Measurements from ENCODE around the gene TRIP12. TPM values are rescaled to one million over a fixed set of nuclear protein-coding genes. Genes with fewer than 3 reads are reported as not detected.
"Not testable (repeated sequence)": the region's sequence is repeated elsewhere in the genome, so short reads cannot be mapped to it uniquely, and the experiment has no call there.

The TRIP12 gene
- total RNA-seq, 2 donors from 2014 or later = 77.6 to 170 TPM

DNA sequence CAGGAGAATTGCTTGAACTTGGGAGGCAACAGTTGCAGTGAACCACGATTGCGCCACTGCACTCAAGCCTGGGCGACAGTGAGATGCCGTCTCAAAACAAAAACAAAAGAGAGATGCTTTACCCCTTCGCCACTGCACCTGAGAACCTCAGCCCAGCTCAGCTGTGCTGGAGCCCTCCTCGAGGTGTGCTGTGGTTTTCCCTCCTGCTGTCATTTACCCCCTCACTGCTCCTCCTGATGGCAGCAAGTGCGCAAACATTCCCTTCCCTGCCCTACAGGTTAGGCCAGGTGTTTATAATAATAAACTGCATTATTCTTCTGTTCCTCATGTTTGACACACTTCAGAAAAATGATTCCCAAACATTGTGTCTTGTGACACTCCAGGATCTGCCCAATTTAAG, 8.8 kb upstream of the TRIP12 start:
- no peak overlapping the region for H3K4me3 ChIP-seq
- no peak overlapping the region for H3K27ac ChIP-seq
- ATAC-seq (no peak), DNase-seq (no peak)
- intact Hi-C loops (cut with DNase I) = no loop called here
- H3K36me3 ChIP-seq (replicated peaks in 1 of 2; ENCODE audit: insufficient read depth in 1 of 2, low read depth in 2 of 2) = no peaks in the 10 kb centered on the region
- 87 to 90% methylated on average over 7 of the region's 7 CpGs for WGBS, 2 donors
- H3K4me1 ChIP-seq = no peaks in the 10 kb centered on the region
- TF ChIP-seq, protein P1, sequence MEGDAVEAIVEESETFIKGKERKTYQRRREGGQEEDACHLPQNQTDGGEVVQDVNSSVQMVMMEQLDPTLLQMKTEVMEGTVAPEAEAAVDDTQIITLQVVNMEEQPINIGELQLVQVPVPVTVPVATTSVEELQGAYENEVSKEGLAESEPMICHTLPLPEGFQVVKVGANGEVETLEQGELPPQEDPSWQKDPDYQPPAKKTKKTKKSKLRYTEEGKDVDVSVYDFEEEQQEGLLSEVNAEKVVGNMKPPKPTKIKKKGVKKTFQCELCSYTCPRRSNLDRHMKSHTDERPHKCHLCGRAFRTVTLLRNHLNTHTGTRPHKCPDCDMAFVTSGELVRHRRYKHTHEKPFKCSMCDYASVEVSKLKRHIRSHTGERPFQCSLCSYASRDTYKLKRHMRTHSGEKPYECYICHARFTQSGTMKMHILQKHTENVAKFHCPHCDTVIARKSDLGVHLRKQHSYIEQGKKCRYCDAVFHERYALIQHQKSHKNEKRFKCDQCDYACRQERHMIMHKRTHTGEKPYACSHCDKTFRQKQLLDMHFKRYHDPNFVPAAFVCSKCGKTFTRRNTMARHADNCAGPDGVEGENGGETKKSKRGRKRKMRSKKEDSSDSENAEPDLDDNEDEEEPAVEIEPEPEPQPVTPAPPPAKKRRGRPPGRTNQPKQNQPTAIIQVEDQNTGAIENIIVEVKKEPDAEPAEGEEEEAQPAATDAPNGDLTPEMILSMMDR (IDR thresholded peaks at IDR 0.05) = no peak
- TF ChIP-seq POLR2A (IDR thresholded peaks at IDR 0.05) = no peak
- no peaks in the 10 kb centered on the region for H3K27me3 ChIP-seq
- no peaks in the 10 kb centered on the region for H3K9me3 ChIP-seq

DNA sequence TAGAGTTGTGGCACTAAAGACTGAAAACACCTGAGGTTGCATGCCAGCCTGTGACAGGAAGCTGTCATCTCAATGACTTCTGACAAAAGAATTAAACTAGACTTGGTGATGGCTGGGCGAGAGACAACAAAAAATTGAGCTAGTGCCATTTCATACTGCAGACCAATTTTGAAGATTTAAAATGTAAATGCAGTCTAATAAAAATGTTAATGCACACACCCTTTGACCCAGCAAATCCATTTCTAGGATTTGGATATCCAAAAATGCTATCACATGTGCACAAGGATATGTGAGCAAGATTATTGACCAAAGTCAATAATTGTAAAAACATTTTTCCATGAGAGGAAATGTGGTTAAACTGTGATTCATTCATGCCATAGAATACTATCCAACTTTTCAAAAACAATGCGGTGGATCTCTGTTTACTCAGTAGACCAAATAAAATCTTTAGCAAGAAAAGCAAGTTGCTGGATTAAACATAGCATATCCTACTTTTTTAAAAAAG, 6.1 kb upstream of the TRIP12 start:
- TF ChIP-seq POLR2A (IDR thresholded peaks at IDR 0.05) = no peak
- TF ChIP-seq, protein P1 (IDR thresholded peaks at IDR 0.05) = no peak
- DNase-seq (no peak), ATAC-seq (no peak)
- H3K4me3 ChIP-seq = no peak overlapping the region
- intact Hi-C loops (cut with DNase I) = no loop called here
- no peaks in the 10 kb centered on the region for H3K36me3 ChIP-seq (replicated peaks in 1 of 2; ENCODE audit: insufficient read depth in 1 of 2, low read depth in 2 of 2)
- WGBS, 2 donors = 66 to 72% methylated on average over 2 of the region's 2 CpGs
- no peaks in the 10 kb centered on the region for H3K27me3 ChIP-seq
- H3K4me1 ChIP-seq = peaks cover 4% of the 10 kb centered on the region
- H3K9me3 ChIP-seq = no peaks in the 10 kb centered on the region
- H3K27ac ChIP-seq = no peak overlapping the region

DNA sequence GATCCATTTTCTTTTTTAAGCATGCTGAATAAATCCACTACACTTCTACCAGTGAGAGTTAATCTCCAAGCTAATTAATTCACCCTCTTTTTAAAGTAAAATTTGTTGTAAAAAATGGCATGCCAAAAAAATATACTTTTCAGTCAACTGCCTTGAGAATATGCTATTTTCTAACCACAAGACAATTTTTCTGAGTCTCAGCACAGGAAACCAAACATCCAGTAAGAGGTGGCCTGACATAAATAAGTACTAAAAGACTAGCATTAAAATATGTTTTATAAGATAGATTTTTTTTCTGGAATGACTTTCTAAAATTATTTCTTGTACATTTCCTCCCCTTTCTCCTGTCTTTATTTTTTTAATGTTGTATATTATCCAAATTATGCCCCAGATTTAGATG, 3.4 kb upstream of the TRIP12 start:
- Histone ChIP-seq H3K9me3 (no peaks in the 10 kb centered on the region), H3K4me1 (peaks cover 8% of the 10 kb centered on the region), H3K27ac (no peak overlapping the region), H3K27me3 (no peaks in the 10 kb centered on the region), H3K36me3 (replicated peaks in 1 of 2; ENCODE audit: insufficient read depth in 1 of 2, low read depth in 2 of 2) (no peaks in the 10 kb centered on the region), H3K4me3 (no peak overlapping the region)
- ATAC-seq = no peak
- DNase-seq = no peak
- TF ChIP-seq, protein P1 (IDR thresholded peaks at IDR 0.05) = no peak
- no peak for TF ChIP-seq POLR2A (IDR thresholded peaks at IDR 0.05)
- intact Hi-C loops (cut with DNase I) = no loop called here

DNA sequence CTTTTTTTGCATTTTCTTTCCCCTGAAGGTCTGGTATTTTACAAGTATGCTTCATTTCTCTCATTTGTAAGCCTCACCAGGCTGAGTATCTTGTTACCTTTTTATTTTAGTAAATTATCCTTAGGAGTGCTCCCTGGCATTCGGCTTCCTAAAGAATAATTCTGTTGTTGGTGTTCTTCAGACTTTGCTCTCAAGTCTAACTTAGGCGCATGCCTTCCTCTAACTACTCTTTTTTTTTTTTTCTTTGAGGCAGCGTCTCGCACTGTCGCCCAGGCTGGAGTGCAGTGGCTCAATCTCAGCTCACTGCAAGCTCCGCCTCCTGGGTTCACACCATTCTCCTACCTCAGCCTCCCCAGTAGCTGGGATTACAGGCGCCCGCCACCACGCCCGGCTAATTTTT, 2.7 kb upstream of the TRIP12 start:
- DNase-seq; ATAC-seq; H3K9me3 ChIP-seq; H3K27ac ChIP-seq; intact Hi-C loops (cut with DNase I); H3K4me3 ChIP-seq; H3K36me3 ChIP-seq (replicated peaks in 1 of 2; ENCODE audit: insufficient read depth in 1 of 2, low read depth in 2 of 2); H3K27me3 ChIP-seq: not testable (repeated sequence)
- peaks cover 15% of the 10 kb centered on the region for H3K4me1 ChIP-seq
- 89 to 97% methylated on average over 10 of the region's 10 CpGs for WGBS, 2 donors

DNA sequence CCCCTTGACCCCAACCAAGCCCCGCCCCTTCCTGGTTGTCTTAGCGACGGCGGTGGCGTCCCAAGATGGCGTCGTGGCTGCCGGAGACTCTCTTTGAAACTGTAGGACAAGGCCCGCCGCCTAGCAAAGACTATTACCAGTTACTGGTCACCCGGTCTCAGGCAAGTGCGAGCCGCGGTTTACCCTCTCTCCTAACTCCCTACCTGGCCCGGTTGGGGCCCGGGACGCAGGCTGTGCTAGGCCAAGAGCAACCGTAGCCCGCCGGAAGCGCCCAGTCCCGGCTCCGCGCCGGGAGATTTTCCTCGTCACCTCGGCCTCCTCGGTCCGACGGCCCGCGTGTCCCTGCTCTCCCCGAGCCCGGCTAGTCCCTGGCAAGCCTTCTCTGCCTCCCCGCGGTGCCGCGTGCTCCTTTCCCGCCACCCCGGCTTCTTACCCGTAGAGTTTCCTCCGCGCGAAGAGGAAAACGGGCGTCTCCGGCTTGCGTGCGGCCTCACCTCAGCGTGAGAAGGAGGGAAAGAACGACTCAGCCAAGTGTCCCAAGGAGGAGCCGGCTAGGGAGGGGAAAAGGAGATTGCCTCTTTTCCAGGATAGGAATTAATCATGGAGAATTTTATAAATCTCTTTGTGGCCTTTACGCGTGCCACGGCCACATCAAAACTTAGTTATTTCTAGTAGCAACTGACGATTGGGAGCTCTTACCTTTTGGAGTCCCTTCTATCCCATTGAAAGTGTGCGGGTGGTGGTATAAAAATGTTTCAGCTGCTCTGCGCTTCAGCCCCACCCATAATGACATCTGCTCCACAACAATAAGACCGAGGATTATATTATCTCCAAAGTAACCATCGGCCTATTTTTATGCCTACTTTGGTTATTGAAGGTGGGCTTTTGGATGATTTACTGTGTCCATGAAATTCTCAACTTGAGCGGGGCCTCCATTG, 909 bp upstream of the TRIP12 start, which contains the start of gene FBXO36:
Gene FBXO36, plus strand, starts transcription at position 55 of the 938 bp plus-strand sequence. Its CDS starts 11 bp downstream, at position 66.
- TF ChIP-seq POLR2A (IDR thresholded peaks at IDR 0.05) = no peak
- TF ChIP-seq, protein P1 (IDR thresholded peaks at IDR 0.05) = no peak
- intact Hi-C loops (cut with DNase I) = no loop called here
- H3K4me3 ChIP-seq = peak within 1 kb of the TSS; percentile 98 to 99
- H3K27me3 ChIP-seq = no peaks in the 10 kb centered on the region
- peaks cover 15% of the 10 kb centered on the region for H3K4me1 ChIP-seq
- no peaks in the 10 kb centered on the region for H3K36me3 ChIP-seq (replicated peaks in 1 of 2; ENCODE audit: insufficient read depth in 1 of 2, low read depth in 2 of 2)
- H3K27ac ChIP-seq = peak within 1 kb of the TSS; percentile 86 to 99 (median 95)
- 1 to 3% methylated on average over 14 to 61 of the region's 61 CpGs for WGBS, 2 donors
- peak; percentile 78 for ATAC-seq
- DNase-seq = peak; percentile 79 to 89 (median 88)
- H3K9me3 ChIP-seq = no peaks in the 10 kb centered on the region
